Colonic mucosa (tissue), 4 donors: ENCODE results near the gene TSPAN13. TPM values are rescaled to one million over a fixed set of nuclear protein-coding genes. Genes with fewer than 3 reads are reported as not detected.

Experiments used
- DNase-seq: peaks from one replicate; pipeline ENCODE4 v3.0.0-alpha.2; 2020
- H3K27ac ChIP-seq: fragments of 200-600 bp; one replicate; pipeline ENCODE4 v1.8.0; 2021
- H3K27me3 ChIP-seq: fragments of 200-600 bp; one replicate; pipeline ENCODE4 v1.8.0; 2021
- H3K36me3 ChIP-seq: fragments of 200-600 bp; one replicate; pipeline ENCODE4 v1.8.0; 2021
- H3K4me1 ChIP-seq: fragments of 200-600 bp; one replicate; pipeline ENCODE4 v1.8.0; 2021; ENCODE audit warnings: mild to moderate bottlenecking
- H3K4me3 ChIP-seq: fragments of 200-600 bp; one replicate; pipeline ENCODE4 v1.8.0; 2021
- H3K9ac ChIP-seq, 2 donors: one replicate each; pipeline ENCODE4 v1.7.0; 2013; ENCODE audit warnings: control low read depth in 2 of 2, low read depth in 2 of 2, low read length in 2 of 2
- H3K9me3 ChIP-seq: fragments of 200-600 bp; one replicate; pipeline ENCODE4 v1.8.0; 2021
- CTCF ChIP-seq: fragments of 200-600 bp; IDR thresholded peaks from one replicate; pipeline ENCODE4 v1.8.0; 2022; ENCODE audit warnings: antibody characterized with exemption, mild to moderate bottlenecking
- intact Hi-C: fragments of 100-400 bp; cut with DNase I; formaldehyde crosslinking; loops from one replicate; pipeline ENCODE4 v1.14.1; 2022
- total RNA-seq, 2 donors: library from RNA; stranded (reverse); fragmentation: NEBNext Ultra II Directional in 1 of 2; extraction: Animal tissue kit (Norgen Biotek cat#: 25700) in 1 of 2; gene quantifications; one replicate each; pipeline ENCODE4 v1.2.1, GENCODE V29; 2021
- donor health status: healthy.
- donor health status: DM: no; HTN: no; CAD: no.
- donor health status: DM: no; HTN: no; CAD: no.

The TSPAN13 gene
- total RNA-seq, 2 donors from 2014 or later: 151 to 156 TPM

- intact Hi-C loops: no loop called here
- Histone ChIP-seq H3K9me3 (no peaks in the 10 kb centered on the region), H3K36me3 (no peaks in the 10 kb centered on the region), H3K9ac (no peak overlapping the region), H3K4me3 (no peak overlapping the region), H3K4me1 (no peaks in the 10 kb centered on the region), H3K27ac (no peak overlapping the region), H3K27me3 (no peaks in the 10 kb centered on the region)
- DNase-seq: no peak
- no peak for TF ChIP-seq CTCF
Measured at GRCh38 chr7:16740623-16740953, 13.0 kb upstream of the TSPAN13 start.

- no peak overlapping the region for H3K4me3 ChIP-seq
- TF ChIP-seq CTCF: no peak
- no peaks in the 10 kb centered on the region for H3K9me3 ChIP-seq
- no peak overlapping the region for H3K9ac ChIP-seq
- intact Hi-C loops: no loop called here
- H3K36me3 ChIP-seq: no peaks in the 10 kb centered on the region
- H3K4me1 ChIP-seq: no peaks in the 10 kb centered on the region
- H3K27ac ChIP-seq: no peak overlapping the region
- no peaks in the 10 kb centered on the region for H3K27me3 ChIP-seq
- no peak for DNase-seq
Measured at GRCh38 chr7:16740996-16741395, 12.6 kb upstream of the TSPAN13 start.

- H3K36me3 ChIP-seq: no peaks in the 10 kb centered on the region
- H3K4me1 ChIP-seq: no peaks in the 10 kb centered on the region
- TF ChIP-seq CTCF: no peak
- H3K4me3 ChIP-seq: no peak overlapping the region
- no peak overlapping the region for H3K9ac ChIP-seq
- no peak overlapping the region for H3K27ac ChIP-seq
- H3K9me3 ChIP-seq: no peaks in the 10 kb centered on the region
- intact Hi-C loops: no loop called here
- DNase-seq: no peak
- H3K27me3 ChIP-seq: no peaks in the 10 kb centered on the region
Measured at GRCh38 chr7:16741676-16742075, 11.9 kb upstream of the TSPAN13 start.

- DNase-seq: no peak
- no peaks in the 10 kb centered on the region for H3K9me3 ChIP-seq
- intact Hi-C loops: no loop called here
- H3K4me3 ChIP-seq: no peak overlapping the region
- TF ChIP-seq CTCF: no peak
- no peaks in the 10 kb centered on the region for H3K4me1 ChIP-seq
- no peak overlapping the region for H3K9ac ChIP-seq
- no peaks in the 10 kb centered on the region for H3K27me3 ChIP-seq
- H3K36me3 ChIP-seq: no peaks in the 10 kb centered on the region
- H3K27ac ChIP-seq: no peak overlapping the region
Measured at GRCh38 chr7:16742547-16742946, 11.0 kb upstream of the TSPAN13 start.

GRCh38 chr7:16743236-16743635 lies 10.3 kb upstream of the TSPAN13 start:
- no peaks in the 10 kb centered on the region for H3K36me3 ChIP-seq
- no peak for TF ChIP-seq CTCF
- DNase-seq: no peak
- no peak overlapping the region for H3K9ac ChIP-seq
- H3K27ac ChIP-seq: no peak overlapping the region
- no peaks in the 10 kb centered on the region for H3K9me3 ChIP-seq
- no peaks in the 10 kb centered on the region for H3K4me1 ChIP-seq
- no peak overlapping the region for H3K4me3 ChIP-seq
- H3K27me3 ChIP-seq: no peaks in the 10 kb centered on the region
- intact Hi-C loops: no loop called here
